ENCODE results near the gene SPTLC3.

GRCh38 chr20:13081877-13082276, 73.1 kb downstream of the SPTLC3 start:
- TF ChIP-seq CTCF (IDR thresholded peaks at IDR 0.05) (no peak), POLR2A (IDR thresholded peaks at IDR 0.05) (no peak)
